ENCODE results near the gene HLX. TPM values are rescaled to one million over a fixed set of nuclear protein-coding genes. Genes with fewer than 3 reads are reported as not detected.

HLX gene
- total RNA-seq, 2 experiments from 2014 or later = 0.27 to 0.39 TPM

GRCh38 chr1:220894025-220894923 lies 15.0 kb downstream of the HLX start:
- DNase-seq (no peak), ATAC-seq (ENCODE audit: poor library complexity) (no peak)
- intact Hi-C loops (cut with DNase I, micrococcal nuclease) = no loop called here
- Histone ChIP-seq H3K36me3 (ENCODE audit: insufficient read depth, low read length) (no peaks in the 10 kb centered on the region), H3K27ac (ENCODE audit: low read depth in 1 of 2, low read length in 2 of 2) (no peak overlapping the region), H3K27me3 (ENCODE audit: control insufficient read depth in 1 of 2, insufficient read depth in 2 of 2, low read length in 2 of 2) (peaks cover 54 to 57% of the 10 kb centered on the region in 2 experiments), H3K9me3 (ENCODE audit: control insufficient read depth in 1 of 2, insufficient read depth in 1 of 2, low read length in 2 of 2) (peaks cover 0 to 34% of the 10 kb centered on the region in 2 experiments), H3K4me1 (ENCODE audit: insufficient read depth, low read length) (no peaks in the 10 kb centered on the region), H3K4me3 (ENCODE audit: low read length) (no peak overlapping the region)
- ChIA-PET CTCF (no interaction called here), POLR2A (no interaction called here)
- Mint-ChIP-seq H3K4me1 (ENCODE audit: low read depth) (peaks cover 11% of the 10 kb centered on the region), H3K27me3 (peaks cover 87% of the 10 kb centered on the region), H3K9me3 (peaks cover 4% of the 10 kb centered on the region), H3K27ac (no peak overlapping the region), H3K36me3 (ENCODE audit: low read depth) (no peaks in the 10 kb centered on the region), H3K4me3 (no peak overlapping the region)
- no peak for TF ChIP-seq CTCF (IDR thresholded peaks at IDR 0.05)

- ATAC-seq (ENCODE audit: poor library complexity) (no peak), DNase-seq (no peak)
- Mint-ChIP-seq H3K4me1 (ENCODE audit: low read depth) (peaks cover 11% of the 10 kb centered on the region), H3K27ac (no peak overlapping the region), H3K27me3 (peaks cover 84% of the 10 kb centered on the region), H3K4me3 (no peak overlapping the region), H3K36me3 (ENCODE audit: low read depth) (no peaks in the 10 kb centered on the region), H3K9me3 (peaks cover 4% of the 10 kb centered on the region)
- H3K9me3 ChIP-seq (ENCODE audit: control insufficient read depth in 1 of 2, insufficient read depth in 1 of 2, low read length in 2 of 2) = peaks cover 0 to 34% of the 10 kb centered on the region in 2 experiments
- intact Hi-C loops (cut with DNase I, micrococcal nuclease) = no loop called here
- no peak overlapping the region for H3K27ac ChIP-seq (ENCODE audit: low read depth in 1 of 2, low read length in 2 of 2)
- H3K27me3 ChIP-seq (ENCODE audit: control insufficient read depth in 1 of 2, insufficient read depth in 2 of 2, low read length in 2 of 2) = peaks cover 48 to 52% of the 10 kb centered on the region in 2 experiments
- H3K4me1 ChIP-seq (ENCODE audit: insufficient read depth, low read length) = no peaks in the 10 kb centered on the region
- ChIA-PET POLR2A (no interaction called here), CTCF (no interaction called here)
- no peaks in the 10 kb centered on the region for H3K36me3 ChIP-seq (ENCODE audit: insufficient read depth, low read length)
- TF ChIP-seq CTCF (IDR thresholded peaks at IDR 0.05) = no peak
- no peak overlapping the region for H3K4me3 ChIP-seq (ENCODE audit: low read length)
Measured at GRCh38 chr1:220894924-220895256, 15.6 kb downstream of the HLX start.

- no peaks in the 10 kb centered on the region for H3K36me3 Mint-ChIP-seq (ENCODE audit: low read depth)
- no peak for ATAC-seq (ENCODE audit: poor library complexity)
Measured at GRCh38 chr1:220895412-220895946, 16.2 kb downstream of the HLX start.

More at GRCh38 chr1:220895412-220895946, 16.2 kb downstream of the HLX start:
- Histone ChIP-seq H3K36me3 (ENCODE audit: insufficient read depth, low read length) (no peaks in the 10 kb centered on the region), H3K4me3 (ENCODE audit: low read length) (no peak overlapping the region), H3K4me1 (ENCODE audit: insufficient read depth, low read length) (no peaks in the 10 kb centered on the region), H3K27me3 (ENCODE audit: control insufficient read depth in 1 of 2, insufficient read depth in 2 of 2, low read length in 2 of 2) (peaks cover 42 to 49% of the 10 kb centered on the region in 2 experiments), H3K27ac (ENCODE audit: low read depth in 1 of 2, low read length in 2 of 2) (no peak overlapping the region), H3K9me3 (ENCODE audit: control insufficient read depth in 1 of 2, insufficient read depth in 1 of 2, low read length in 2 of 2) (peaks cover 0 to 34% of the 10 kb centered on the region in 2 experiments)
- no peak for DNase-seq
- Mint-ChIP-seq H3K27ac (no peak overlapping the region), H3K9me3 (peaks cover 4% of the 10 kb centered on the region), H3K27me3 (peaks cover 83% of the 10 kb centered on the region), H3K4me1 (ENCODE audit: low read depth) (peaks cover 11% of the 10 kb centered on the region), H3K4me3 (no peak overlapping the region)
- ChIA-PET POLR2A (no interaction called here), CTCF (no interaction called here)
- intact Hi-C loops (cut with DNase I, micrococcal nuclease) = no loop called here
- TF ChIP-seq CTCF (IDR thresholded peaks at IDR 0.05) = no peak
